PFSK-1 (cell line): ENCODE data around the gene DENND6A.

Source experiments
- FOXP2 ChIP-seq: optimal IDR thresholded peaks from 2 replicates; pipeline ENCODE3; 2011; ENCODE audit warnings: borderline replicate concordance, control low read depth, inconsistent platforms; ENCODE audit not compliant: insufficient read depth; ENCODE audit errors: extremely low read length, extremely low read depth
- POLR2AphosphoS5 ChIP-seq: IDR thresholded peaks from 2 replicates; pipeline ENCODE4 v1.6.1; 2012; ENCODE audit warnings: low read depth, mild to moderate bottlenecking, control low read depth, low read length, moderate library complexity
- REST ChIP-seq, 2 experiments: IDR thresholded peaks; 2 replicates each; pipeline versions ENCODE4 v1.6.1 to v1.8.0; 2011 to 2012; ENCODE audit warnings: low read depth in 2 of 2, low read length in 2 of 2, control low read depth in 1 of 2, inconsistent platforms in 1 of 2, mild to moderate bottlenecking in 1 of 2, moderate library complexity in 1 of 2; ENCODE audit not compliant: insufficient read depth in 1 of 2
- SIN3A ChIP-seq: IDR thresholded peaks from 2 replicates; pipeline ENCODE4 v1.6.1; 2012; ENCODE audit warnings: mild to moderate bottlenecking, low read length, moderate library complexity, borderline replicate concordance; ENCODE audit not compliant: insufficient read depth
- TAF1 ChIP-seq: IDR thresholded peaks from 2 replicates; pipeline ENCODE4 v1.6.1; 2012; ENCODE audit warnings: low read length, control low read depth, borderline replicate concordance; ENCODE audit not compliant: insufficient read depth

DENND6A gene

DNA sequence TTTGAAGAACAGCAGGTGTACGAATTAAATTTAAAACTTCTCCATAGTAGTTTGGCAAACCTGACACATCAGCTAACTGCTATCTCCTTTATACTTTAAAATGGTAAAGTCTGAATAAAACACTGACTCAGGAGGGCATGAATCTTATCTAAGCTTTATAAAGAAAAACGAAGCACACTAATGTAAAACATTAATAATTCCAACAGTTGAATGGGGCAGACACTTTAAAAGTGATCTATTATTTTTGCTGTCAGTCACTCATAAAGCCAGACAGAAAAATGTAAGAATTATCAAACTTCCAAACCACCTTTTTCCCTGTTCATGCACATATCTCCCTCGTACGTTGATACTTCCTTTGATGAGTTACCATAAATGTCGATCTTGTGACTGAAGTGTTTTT, 98.3 kb downstream of the DENND6A start:
- TF ChIP-seq POLR2AphosphoS5 (no peak), SIN3A (no peak), REST (IDR thresholded peaks at IDR 0.05; ENCODE audit: insufficient read depth in 1 of 2, low read depth in 2 of 2, low read length in 2 of 2) (no peak), FOXP2 (no peak), TAF1 (no peak)

- TF ChIP-seq SIN3A (no peak), FOXP2 (no peak), TAF1 (no peak), REST (IDR thresholded peaks at IDR 0.05; ENCODE audit: insufficient read depth in 1 of 2, low read depth in 2 of 2, low read length in 2 of 2) (no peak), POLR2AphosphoS5 (no peak)
Observed at GRCh38 chr3:57594144-57594543, 98.7 kb downstream of the DENND6A start.

- no peak for TF ChIP-seq SIN3A
- TF ChIP-seq TAF1 = no peak
- no peak for TF ChIP-seq REST (IDR thresholded peaks at IDR 0.05; ENCODE audit: insufficient read depth in 1 of 2, low read depth in 2 of 2, low read length in 2 of 2)
- TF ChIP-seq FOXP2 = no peak
- no peak for TF ChIP-seq POLR2AphosphoS5
Observed at GRCh38 chr3:57592306-57592705, 100.6 kb downstream of the DENND6A start.

DNA sequence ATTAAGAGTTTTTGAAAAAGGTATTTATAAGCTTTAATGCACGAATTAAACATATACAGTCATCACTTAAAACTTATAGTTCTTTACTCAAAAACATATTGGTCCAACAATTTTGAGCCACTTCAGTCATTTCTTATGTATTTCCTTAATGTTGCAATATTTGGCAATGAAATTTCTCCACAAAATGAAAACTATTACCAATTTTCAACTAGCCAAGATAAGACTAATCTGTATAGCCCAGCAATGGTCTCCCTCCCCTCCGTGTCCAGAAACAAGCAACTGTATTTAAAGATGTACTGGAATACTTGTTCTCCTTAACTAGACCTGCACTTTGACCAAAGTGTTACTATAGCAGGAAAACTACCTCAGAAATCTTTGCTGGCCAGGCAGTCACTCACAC, 105.0 kb downstream of the DENND6A start:
- TF ChIP-seq POLR2AphosphoS5 (no peak), FOXP2 (no peak)

DNA sequence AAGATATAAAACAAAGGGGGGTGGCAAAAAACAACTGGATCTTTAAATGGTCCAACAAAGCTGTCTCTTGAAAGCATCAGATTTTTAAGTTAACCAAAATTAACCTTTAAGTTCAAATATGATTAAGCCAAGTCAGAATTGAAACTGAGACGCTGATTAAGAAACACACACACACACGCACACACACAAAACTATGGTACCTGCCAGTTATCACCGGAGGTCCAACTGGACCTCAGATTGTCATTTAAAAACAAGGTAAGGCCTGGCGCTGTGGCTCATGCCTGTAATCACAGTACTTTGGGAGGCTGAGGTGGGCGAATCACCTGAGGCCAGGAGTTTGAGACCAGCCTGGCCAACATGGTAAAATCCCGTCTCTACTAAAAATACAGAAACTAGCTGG, 106.1 kb downstream of the DENND6A start:
- TF ChIP-seq FOXP2 = no peak
- no peak for TF ChIP-seq POLR2AphosphoS5
- no peak for TF ChIP-seq REST (IDR thresholded peaks at IDR 0.05; ENCODE audit: insufficient read depth in 1 of 2, low read depth in 2 of 2, low read length in 2 of 2)
- no peak for TF ChIP-seq TAF1
- TF ChIP-seq SIN3A = no peak
